GM19397 (cell line): ENCODE measurements around the gene AHNAK.
"Not testable (repeated sequence)": the region's sequence is repeated elsewhere in the genome, so short reads cannot be mapped to it uniquely, and the experiment has no call there.

Experiments
- ATAC-seq: cut with Tn5 transposase; IDR thresholded peaks from one replicate; pipeline ENCODE4 v1.9.1; 2021; ENCODE audit warnings: mild to moderate bottlenecking, moderate library complexity; ENCODE audit not compliant: unreplicated experiment

AHNAK gene

DNA sequence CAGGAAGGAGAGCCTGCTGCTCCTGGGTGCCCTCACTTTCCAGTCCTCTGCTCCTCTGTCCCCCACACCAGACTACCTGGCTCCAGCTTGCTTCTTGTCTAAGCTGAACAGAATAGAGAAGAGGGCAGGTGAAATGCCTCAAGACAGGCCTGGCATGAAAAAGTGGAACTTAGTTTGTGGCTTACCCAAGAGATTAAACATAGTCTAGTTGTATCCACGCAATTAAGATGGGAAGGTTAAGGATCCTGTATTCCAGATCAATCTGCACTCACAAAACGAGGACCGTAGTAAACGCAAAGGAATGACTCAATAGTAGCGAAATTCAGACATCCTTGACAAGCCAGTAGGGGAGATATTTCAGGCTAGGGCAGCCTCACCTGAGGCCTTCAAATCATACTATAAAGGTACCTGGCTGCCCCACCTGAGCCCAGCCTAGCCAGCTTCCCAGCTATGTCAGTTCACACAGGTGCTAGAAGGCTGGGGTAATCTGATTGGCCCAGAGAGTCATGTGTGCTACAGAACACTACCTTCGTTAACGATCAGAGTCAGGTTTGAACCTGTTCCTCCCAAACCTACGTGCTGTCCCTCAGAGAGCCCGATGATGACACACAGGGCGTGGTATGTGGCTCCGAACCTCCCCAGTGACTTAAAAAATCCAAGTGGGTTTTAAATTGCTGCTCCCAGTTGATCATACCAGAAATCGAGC is 46.5 kb downstream of the AHNAK start:
- no peak for ATAC-seq

GRCh38 chr11:62499311-62499943 is 47.2 kb downstream of the AHNAK start:
- not testable (repeated sequence) for ATAC-seq

DNA sequence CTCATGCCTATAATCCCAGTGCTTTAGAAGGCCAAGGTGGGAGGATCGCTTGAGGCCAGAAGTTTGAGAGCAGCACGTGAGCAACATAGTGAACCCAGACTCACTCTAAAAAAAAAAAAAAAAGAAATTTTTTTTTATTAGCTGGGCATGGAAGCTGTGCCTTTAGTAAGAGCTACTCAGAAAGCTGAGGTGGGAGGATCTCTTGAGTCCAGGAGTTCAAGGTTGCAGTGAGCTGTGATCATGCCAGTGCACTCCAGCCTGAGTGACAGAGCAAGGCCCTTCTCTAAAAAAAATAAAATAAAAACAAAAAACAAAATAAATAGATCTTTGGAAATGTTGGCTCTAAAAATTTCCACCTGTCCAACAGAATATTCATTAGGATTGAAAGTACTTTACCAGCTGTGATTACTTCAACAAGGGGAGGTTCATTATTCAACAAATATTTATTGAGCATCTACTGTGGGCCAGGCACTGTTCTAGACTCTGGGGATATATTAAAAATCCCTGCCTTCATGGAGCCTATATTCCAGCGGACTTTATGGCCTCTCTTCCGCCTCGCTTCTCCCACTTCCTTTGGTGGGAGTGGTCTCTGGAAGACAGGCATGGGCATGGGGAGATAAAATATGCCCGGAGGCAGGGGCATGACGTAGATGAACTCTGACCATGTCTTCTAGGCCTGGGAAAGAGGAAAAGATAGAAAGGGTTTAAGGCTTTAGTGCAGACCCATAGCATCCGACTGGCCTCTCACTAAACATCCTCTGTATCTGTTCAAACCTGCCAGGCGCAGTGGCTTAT is 47.9 kb downstream of the AHNAK start:
- ATAC-seq, result no peak

GRCh38 chr11:62498031-62498430 is 48.6 kb downstream of the AHNAK start:
- ATAC-seq, result no peak

DNA sequence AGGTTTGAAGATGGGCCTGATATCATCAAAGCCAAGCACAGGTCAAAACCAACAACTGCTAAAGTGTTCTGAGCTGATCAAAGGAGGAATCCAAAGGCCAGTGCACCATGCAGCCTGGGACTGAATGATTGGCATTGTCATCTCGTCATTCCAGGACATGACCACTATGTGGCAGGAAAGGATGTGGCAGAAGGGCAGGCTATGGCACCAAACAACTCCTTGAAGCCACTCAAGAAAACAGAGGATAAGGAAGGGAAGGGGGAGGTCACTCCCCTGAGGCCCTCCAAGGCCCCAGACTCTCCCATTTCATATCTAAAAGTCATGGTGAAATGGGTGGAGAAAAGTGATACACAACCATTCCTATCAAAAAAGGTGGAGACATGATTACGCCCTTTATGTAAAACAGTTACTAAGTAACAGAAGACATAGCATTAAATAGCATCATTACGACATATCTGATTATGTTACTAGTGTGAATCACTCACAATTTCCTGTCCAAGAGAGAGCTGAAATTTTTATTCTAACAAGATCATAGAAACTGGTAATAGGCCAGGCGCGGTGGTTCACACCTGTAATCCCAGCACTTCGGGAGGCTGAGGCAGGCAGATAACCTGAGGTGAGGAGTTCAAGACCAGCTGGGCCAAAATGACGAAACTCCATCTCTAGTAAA is 49.3 kb downstream of the AHNAK start:
- no peak for ATAC-seq

GRCh38 chr11:62496676-62497075 is 49.9 kb downstream of the AHNAK start:
- ATAC-seq, result no peak

DNA sequence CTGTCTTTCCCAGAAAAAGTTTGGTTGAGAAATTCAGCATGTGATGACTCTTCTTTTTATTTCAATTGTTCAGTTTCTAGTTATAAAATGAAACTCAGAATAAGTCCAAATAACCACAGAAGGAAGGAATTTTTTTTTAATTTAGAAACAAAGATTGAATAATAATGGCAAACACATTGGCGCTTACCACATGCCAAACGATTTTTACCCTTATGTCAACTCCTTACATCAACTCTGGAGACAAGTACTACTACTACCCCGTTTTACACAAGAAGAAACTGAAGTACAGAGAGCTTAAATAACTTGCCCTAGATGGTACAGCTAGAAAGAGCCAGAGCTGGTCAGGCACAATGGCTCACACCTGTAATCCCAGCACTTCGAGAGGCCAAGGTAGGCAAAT is 52.4 kb downstream of the AHNAK start:
- ATAC-seq, result no peak

DNA sequence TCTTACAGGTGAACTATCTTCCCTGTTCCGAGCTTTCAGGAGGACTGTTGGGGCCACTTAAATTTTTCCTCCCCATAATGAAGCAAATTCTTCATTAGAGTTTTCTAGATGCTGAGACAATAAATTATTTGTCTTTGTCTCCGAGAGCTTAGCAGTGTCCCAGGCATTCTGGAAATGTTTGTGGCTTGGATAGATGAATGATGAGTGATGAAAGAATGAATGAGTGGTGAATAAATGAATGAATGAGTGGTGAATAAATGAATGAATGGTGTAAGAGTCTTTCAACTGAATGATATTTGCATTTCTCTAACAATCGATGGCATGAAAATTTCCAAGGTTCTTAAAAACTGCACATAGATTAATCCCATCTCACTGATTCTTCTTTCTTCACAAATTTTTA is 52.8 kb downstream of the AHNAK start:
- no peak for ATAC-seq

GRCh38 chr11:62492586-62492985 is 54.0 kb downstream of the AHNAK start:
- ATAC-seq, result no peak

DNA sequence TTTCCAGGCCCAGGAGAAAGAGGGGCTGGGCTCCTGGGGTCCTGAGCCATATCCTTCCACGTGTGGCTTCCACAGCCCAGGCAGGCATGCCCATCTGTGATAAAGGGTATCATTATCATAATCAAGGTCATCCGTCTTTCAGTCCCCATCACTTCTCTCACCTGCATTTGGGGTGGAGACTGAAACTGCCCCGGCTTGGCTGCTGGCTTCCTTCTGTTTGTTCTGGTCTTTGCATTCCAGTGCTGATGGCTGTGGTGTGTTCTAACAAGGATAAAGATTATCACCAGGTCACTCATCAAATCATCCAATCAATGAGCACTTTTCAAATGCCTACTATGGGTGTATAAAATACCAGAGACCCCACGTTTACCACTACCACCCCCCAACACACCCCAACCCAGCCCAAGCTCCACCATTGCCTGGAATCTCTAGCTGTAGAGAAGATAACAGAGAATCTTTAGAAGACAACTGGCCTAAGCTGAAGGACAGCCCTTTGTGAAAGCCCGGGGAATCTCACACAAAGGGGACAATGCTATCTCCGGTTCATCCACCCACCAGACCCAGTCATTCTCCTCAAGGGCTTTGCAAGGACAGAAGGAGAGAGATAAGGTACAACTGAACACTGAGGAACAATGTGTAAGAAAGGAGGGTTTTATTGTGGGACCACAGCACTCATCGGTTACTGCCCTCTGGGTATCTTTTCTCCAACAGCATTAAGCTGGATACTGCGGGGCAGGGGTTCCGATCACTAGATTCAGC is 54.9 kb downstream of the AHNAK start:
- no peak for ATAC-seq

- no peak for ATAC-seq
These were observed 57.4 kb downstream of the AHNAK start for GRCh38 chr11:62489204-62489603.

DNA sequence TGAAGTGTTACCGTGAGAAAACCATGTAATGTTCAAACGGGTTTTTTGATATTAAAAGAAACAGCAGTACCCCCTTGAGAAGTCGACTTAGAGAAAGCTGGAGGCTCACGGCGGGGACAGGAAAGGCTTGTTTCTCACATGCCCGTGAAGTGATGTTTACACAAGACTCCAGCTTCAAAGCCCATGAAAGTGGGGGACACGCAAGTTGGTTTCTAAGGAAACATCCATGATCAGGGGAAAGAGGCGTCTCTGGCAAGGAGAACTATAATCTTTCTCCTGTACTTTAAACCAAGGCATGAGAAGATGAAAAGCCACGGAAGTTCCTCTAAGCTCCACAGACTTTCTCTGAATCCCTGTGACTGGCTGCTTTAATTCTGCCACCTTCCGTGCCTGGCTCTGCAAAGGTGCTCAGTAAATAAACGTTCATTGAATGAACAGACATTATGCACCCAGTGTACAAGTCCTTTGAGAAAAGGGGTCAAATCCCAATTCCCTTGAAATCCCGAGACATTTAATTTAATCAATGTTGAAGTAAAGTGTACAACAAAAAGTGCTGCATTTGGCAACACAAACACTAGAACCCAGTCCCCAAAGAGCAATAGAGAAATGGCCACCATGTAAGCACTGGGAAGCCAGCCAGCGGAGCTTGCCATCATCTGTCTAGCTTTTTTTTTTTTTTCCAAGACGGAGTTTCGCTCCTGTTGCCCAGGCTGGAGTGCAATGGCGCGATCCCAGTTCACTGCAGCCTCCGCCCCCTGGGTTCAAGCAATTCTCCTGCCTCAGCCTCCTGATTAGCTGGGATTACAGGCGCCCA is 58.7 kb downstream of the AHNAK start:
- no peak for ATAC-seq

- ATAC-seq, result no peak
These were observed 59.5 kb downstream of the AHNAK start for GRCh38 chr11:62487136-62487535.

DNA sequence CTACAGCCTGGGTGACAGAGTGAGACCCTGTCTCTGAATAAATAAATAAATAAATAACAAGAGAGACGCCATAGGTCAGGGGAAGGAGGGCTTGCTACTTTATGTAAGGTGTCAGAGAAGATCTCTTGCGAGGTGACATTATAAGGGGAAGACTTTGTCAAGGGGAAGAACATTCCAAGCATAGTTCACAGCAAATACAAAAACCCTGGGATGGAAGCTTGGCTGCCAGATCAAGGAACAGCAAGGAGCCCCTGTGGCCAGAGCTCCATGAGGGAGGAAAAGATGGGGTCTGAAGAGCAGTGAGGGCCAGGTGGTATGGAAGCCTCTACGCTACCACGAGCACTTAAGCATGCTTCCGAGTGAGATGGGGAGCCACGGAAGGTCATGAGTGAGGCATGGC is 62.3 kb downstream of the AHNAK start:
- no peak for ATAC-seq

GRCh38 chr11:62482753-62483152 is 63.9 kb downstream of the AHNAK start:
- ATAC-seq, result no peak

DNA sequence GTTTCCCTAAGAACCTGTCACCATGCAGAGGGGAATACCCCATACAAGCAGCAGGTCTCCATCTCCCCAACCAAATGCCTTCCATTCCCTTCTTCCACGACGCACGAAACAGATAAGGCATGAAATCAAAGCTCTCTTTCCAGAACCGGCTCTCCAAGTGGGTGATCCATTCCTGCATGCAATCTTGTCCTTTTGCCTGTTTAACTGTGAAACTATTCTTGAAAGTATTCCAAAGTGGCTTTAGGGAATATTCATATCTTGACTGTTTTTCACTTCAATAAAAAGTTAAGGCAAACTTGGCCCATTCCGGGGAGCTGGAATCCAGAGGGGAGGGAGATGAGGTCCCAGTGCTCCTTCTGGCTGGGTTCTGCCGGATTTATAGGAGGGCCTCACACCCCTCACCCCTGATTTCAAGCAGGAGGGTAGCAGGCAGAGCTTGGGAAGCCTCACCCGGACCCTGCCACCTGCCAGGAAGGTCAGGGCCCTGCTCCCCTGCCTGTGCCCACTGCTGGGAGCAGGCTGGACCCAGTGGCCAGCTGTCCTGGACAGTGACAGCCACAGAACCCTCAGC is 66.9 kb downstream of the AHNAK start:
- ATAC-seq, result no peak

GRCh38 chr11:62477927-62478326 is 68.7 kb downstream of the AHNAK start:
- ATAC-seq, result no peak

GRCh38 chr11:62472063-62472884 is 74.3 kb downstream of the AHNAK start:
- no peak for ATAC-seq

DNA sequence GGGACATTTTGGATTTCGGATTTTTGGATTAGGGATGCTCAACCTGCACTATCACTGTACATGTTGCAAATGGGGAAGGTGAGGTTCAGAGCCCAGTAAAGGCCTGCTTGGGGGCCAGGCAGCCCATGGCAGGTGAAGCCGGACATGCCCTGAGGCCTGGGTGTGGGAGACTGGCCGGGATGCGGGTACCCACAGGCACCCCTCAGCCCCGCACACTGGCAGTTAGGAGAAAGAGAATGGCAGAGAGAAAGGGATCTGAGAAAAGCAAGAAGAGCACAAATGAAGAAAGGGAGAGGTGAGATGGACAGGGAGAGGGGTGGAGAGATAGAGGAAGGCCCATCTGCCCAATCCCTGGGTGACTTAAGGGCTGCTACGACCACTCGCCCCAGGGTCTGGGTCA is 75.0 kb downstream of the AHNAK start:
- ATAC-seq, result no peak
